Fibroblast of lung (primary cell): ENCODE measurements around the gene EFR3B.

Experiments used
- CTCF ChIP-seq, 2 donors: IDR thresholded peaks in 1 of 2; conservative IDR thresholded peaks in 1 of 2; 1 replicate in 1 of 2; 2 replicates in 1 of 2; pipeline ENCODE4 v1.5.1; 2011 to 2012; ENCODE audit warnings: low read length in 2 of 2, control low read depth in 1 of 2, inconsistent platforms in 1 of 2, low read depth in 1 of 2, mild to moderate bottlenecking in 1 of 2
- EZH2 ChIP-seq: IDR thresholded peaks from 2 replicates; pipeline ENCODE4 v1.5.1; 2012; ENCODE audit warnings: low read length, control low read depth, mild to moderate bottlenecking; ENCODE audit errors: missing control alignments

GRCh38 chr2:25090801-25091200, 48.9 kb downstream of the EFR3B start:
- TF ChIP-seq CTCF (conservative IDR thresholded peaks at IDR 0.05 in 1 of 2, IDR thresholded peaks at IDR 0.05 in 1 of 2; ENCODE audit: low read depth in 1 of 2, low read length in 2 of 2): no peak
- no peak for TF ChIP-seq EZH2
